Astrocyte (in vitro differentiated cells and primary cell): ENCODE results near the gene SLC9A5. TPM values are rescaled to one million over a fixed set of nuclear protein-coding genes. Genes with fewer than 3 reads are reported as not detected.

Experiments used
- DNase-seq: peaks from one replicate; pipeline ENCODE4 v3.0.0-alpha.2; 2010; ENCODE audit warnings: low read depth
- FAIRE-seq: peaks from 2 replicates; lab custom pipeline; 2011; peaks lifted over from hg19 to GRCh38; lab: Jason Lieb, UNC
- H2AFZ ChIP-seq: 2 replicates; pipeline ENCODE4 v1.6.0; 2012; ENCODE audit warnings: low read depth, low read length, inconsistent platforms
- H3K27ac ChIP-seq: 2 replicates; pipeline ENCODE4 v1.5.1; 2011; ENCODE audit warnings: low read depth, low read length, inconsistent platforms
- H3K27me3 ChIP-seq: 2 replicates; pipeline ENCODE4 v1.6.0; 2011; ENCODE audit warnings: low read length, inconsistent platforms; ENCODE audit not compliant: insufficient read depth
- H3K36me3 ChIP-seq: 2 replicates; pipeline ENCODE4 v1.5.1; 2011; ENCODE audit warnings: low read length, inconsistent platforms; ENCODE audit not compliant: insufficient read depth
- H3K4me1 ChIP-seq: 2 replicates; pipeline ENCODE4 v1.5.1; 2011; ENCODE audit warnings: low read length, inconsistent platforms; ENCODE audit not compliant: insufficient read depth
- H3K4me2 ChIP-seq: 2 replicates; pipeline ENCODE4 v1.6.0; 2012; ENCODE audit warnings: low read length, inconsistent platforms
- H3K4me3 ChIP-seq: 2 replicates; pipeline ENCODE4 v1.5.1; 2011; ENCODE audit warnings: low read depth, mild to moderate bottlenecking, low read length, inconsistent platforms; ENCODE audit not compliant: insufficient read depth
- H3K79me2 ChIP-seq: 2 replicates; pipeline ENCODE4 v1.6.0; 2012; ENCODE audit warnings: mild to moderate bottlenecking, low read length, inconsistent platforms; ENCODE audit not compliant: insufficient read depth
- H3K9ac ChIP-seq: 2 replicates; pipeline ENCODE4 v1.6.0; 2012; ENCODE audit warnings: mild to moderate bottlenecking, low read length, inconsistent platforms
- H3K9me3 ChIP-seq: 2 replicates; pipeline ENCODE4 v1.5.1; 2012; ENCODE audit warnings: low read depth, mild to moderate bottlenecking, low read length, inconsistent platforms; ENCODE audit not compliant: insufficient read depth
- H4K20me1 ChIP-seq: 2 replicates; pipeline ENCODE4 v1.6.0; 2012; ENCODE audit warnings: low read length, inconsistent platforms; ENCODE audit not compliant: insufficient read depth
- H3K27ac Mint-ChIP-seq: one replicate; pipeline ENCODE4 v1.8.0; 2021; ENCODE audit warnings: mild to moderate bottlenecking, mixed read lengths; ENCODE audit not compliant: unreplicated experiment
- H3K27me3 Mint-ChIP-seq: one replicate; pipeline ENCODE4 v1.8.0; 2021; ENCODE audit warnings: low read depth, mixed read lengths; ENCODE audit not compliant: unreplicated experiment
- H3K36me3 Mint-ChIP-seq: one replicate; pipeline ENCODE4 v1.8.0; 2021; ENCODE audit warnings: low read depth, mixed read lengths; ENCODE audit not compliant: unreplicated experiment
- H3K4me1 Mint-ChIP-seq: one replicate; pipeline ENCODE4 v1.8.0; 2021; ENCODE audit warnings: low read depth, mixed read lengths; ENCODE audit not compliant: unreplicated experiment
- H3K4me3 Mint-ChIP-seq: one replicate; pipeline ENCODE4 v1.8.0; 2021; ENCODE audit warnings: mild to moderate bottlenecking, moderate library complexity, mixed read lengths; ENCODE audit not compliant: unreplicated experiment
- H3K9me3 Mint-ChIP-seq: one replicate; pipeline ENCODE4 v1.8.0; 2021; ENCODE audit warnings: mild to moderate bottlenecking, mixed read lengths; ENCODE audit not compliant: unreplicated experiment
- CTCF ChIP-seq: IDR thresholded peaks from 2 replicates; pipeline ENCODE4 v1.5.1; 2011; ENCODE audit warnings: low read depth, mild to moderate bottlenecking, inconsistent platforms, low read length, moderate library complexity; ENCODE audit not compliant: insufficient read depth
- EZH2 ChIP-seq: IDR thresholded peaks from 2 replicates; pipeline ENCODE4 v1.6.1; 2012; ENCODE audit warnings: mild to moderate bottlenecking, low read length, inconsistent platforms; ENCODE audit not compliant: insufficient read depth
- total RNA-seq: library from RNA; stranded (reverse); gene quantifications from 2 replicates; pipeline ENCODE4 v1.2.1, GENCODE V29; 2021

Gene SLC9A5
- total RNA-seq, 1 donor from 2014 or later = 2.5 TPM

DNA sequence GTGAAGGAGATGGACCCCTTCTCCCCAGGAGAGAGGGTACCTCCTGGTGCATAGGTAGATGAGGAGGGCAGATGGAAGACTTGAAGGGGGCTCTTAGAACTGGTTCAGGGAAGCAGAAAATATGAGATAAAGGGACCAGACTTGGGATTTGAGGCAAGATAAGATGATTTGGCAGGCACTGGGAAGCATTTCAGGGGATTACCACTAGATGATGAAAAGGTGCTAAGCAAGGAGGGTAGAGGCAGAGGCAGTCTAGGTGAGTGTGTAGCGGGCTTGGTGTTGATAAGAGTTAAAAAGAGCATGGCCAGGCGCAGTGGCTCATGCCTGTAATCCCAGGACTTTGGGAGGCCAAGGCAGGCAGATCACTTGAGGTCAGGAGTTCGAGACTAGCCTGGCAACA lies 14.4 kb downstream of the SLC9A5 start:
- H3K27me3 Mint-ChIP-seq = peaks cover 40% of the 10 kb centered on the region
- Histone ChIP-seq H3K4me2 (no peak overlapping the region), H2AFZ (no peak overlapping the region), H4K20me1 (no peaks in the 10 kb centered on the region), H3K36me3 (no peaks in the 10 kb centered on the region), H3K27me3 (no peaks in the 10 kb centered on the region), H3K79me2 (no peaks in the 10 kb centered on the region), H3K9ac (no peak overlapping the region), H3K4me1 (peaks cover 7% of the 10 kb centered on the region), H3K4me3 (no peak overlapping the region), H3K27ac (no peak overlapping the region), H3K9me3 (no peaks in the 10 kb centered on the region)
- no peak overlapping the region for H3K4me3 Mint-ChIP-seq
- peaks cover 9% of the 10 kb centered on the region for H3K9me3 Mint-ChIP-seq
- FAIRE-seq (no peak), DNase-seq (no peak)
- TF ChIP-seq CTCF (no peak), EZH2 (no peak)
- peaks cover 6% of the 10 kb centered on the region for H3K36me3 Mint-ChIP-seq
- no peak overlapping the region for H3K27ac Mint-ChIP-seq
- H3K4me1 Mint-ChIP-seq = peaks cover 8% of the 10 kb centered on the region

GRCh38 chr16:67264277-67264676 lies 15.5 kb downstream of the SLC9A5 start:
- no peak overlapping the region for H3K4me3 ChIP-seq
- no peaks in the 10 kb centered on the region for H3K79me2 ChIP-seq
- H2AFZ ChIP-seq = no peak overlapping the region
- FAIRE-seq (no peak), DNase-seq (no peak)
- Mint-ChIP-seq H3K36me3 (peaks cover 6% of the 10 kb centered on the region), H3K27me3 (peaks cover 40% of the 10 kb centered on the region), H3K27ac (no peak overlapping the region), H3K9me3 (peaks cover 9% of the 10 kb centered on the region), H3K4me1 (peaks cover 10% of the 10 kb centered on the region), H3K4me3 (no peak overlapping the region)
- no peak overlapping the region for H3K4me2 ChIP-seq
- H4K20me1 ChIP-seq = no peaks in the 10 kb centered on the region
- no peaks in the 10 kb centered on the region for H3K27me3 ChIP-seq
- H3K36me3 ChIP-seq = no peaks in the 10 kb centered on the region
- peaks cover 17% of the 10 kb centered on the region for H3K4me1 ChIP-seq
- H3K27ac ChIP-seq = no peak overlapping the region
- no peaks in the 10 kb centered on the region for H3K9me3 ChIP-seq
- no peak for TF ChIP-seq EZH2
- peak; percentile 15 for TF ChIP-seq CTCF
- no peak overlapping the region for H3K9ac ChIP-seq

DNA sequence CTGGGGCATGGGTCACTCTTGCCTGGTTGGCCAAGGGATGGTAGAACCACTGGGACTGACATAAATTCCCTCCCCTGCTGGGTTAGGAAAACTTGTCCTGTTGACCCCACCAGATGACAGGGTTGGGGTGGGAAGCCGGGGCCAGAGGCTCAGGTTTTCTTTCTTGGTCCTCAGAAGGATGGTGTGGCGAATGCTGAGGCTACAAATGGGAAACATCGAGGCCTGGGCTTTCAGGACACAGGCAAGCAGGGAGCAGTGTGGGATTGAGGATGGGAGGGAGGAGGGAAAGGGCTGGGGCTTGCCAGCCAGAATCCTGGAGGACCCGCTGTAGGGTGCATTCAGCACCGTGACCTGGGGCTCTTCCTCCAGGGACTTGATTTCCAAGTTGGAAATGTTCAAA lies 16.1 kb downstream of the SLC9A5 start:
- Histone ChIP-seq H4K20me1 (no peaks in the 10 kb centered on the region), H3K4me2 (no peak overlapping the region), H2AFZ (no peak overlapping the region), H3K27me3 (no peaks in the 10 kb centered on the region), H3K79me2 (no peaks in the 10 kb centered on the region), H3K4me3 (no peak overlapping the region), H3K9ac (no peak overlapping the region), H3K27ac (no peak overlapping the region), H3K36me3 (no peaks in the 10 kb centered on the region), H3K4me1 (peaks cover 20% of the 10 kb centered on the region), H3K9me3 (no peaks in the 10 kb centered on the region)
- FAIRE-seq = no peak
- DNase-seq = no peak
- H3K9me3 Mint-ChIP-seq = peaks cover 7% of the 10 kb centered on the region
- TF ChIP-seq CTCF (no peak), EZH2 (no peak)
- peaks cover 6% of the 10 kb centered on the region for H3K36me3 Mint-ChIP-seq
- H3K4me3 Mint-ChIP-seq = no peak overlapping the region
- H3K4me1 Mint-ChIP-seq = peaks cover 13% of the 10 kb centered on the region
- no peak overlapping the region for H3K27ac Mint-ChIP-seq
- peaks cover 35% of the 10 kb centered on the region for H3K27me3 Mint-ChIP-seq
